H9 (cell line): ENCODE results near the gene ACTN4. TPM values are rescaled to one million over a fixed set of nuclear protein-coding genes. Genes with fewer than 3 reads are reported as not detected.

ENCODE experiments used
- DNase-seq: peaks from one replicate; pipeline ENCODE4 v3.0.0-alpha.2; 2017
- H2AFZ ChIP-seq: one replicate; pipeline ENCODE4 v1.6.1; 2013; ENCODE audit warnings: mild to moderate bottlenecking, low read length, control low read depth, moderate library complexity
- H2AK5ac ChIP-seq: 2 replicates; pipeline ENCODE4 v1.6.1; 2013; ENCODE audit warnings: low read length, control low read depth, mixed read lengths; ENCODE audit not compliant: insufficient read length
- H2BK120ac ChIP-seq: one replicate; pipeline ENCODE4 v1.6.1; 2013; ENCODE audit warnings: low read depth, mild to moderate bottlenecking, low read length, control low read depth, inconsistent platforms; ENCODE audit not compliant: poor library complexity, severe bottlenecking
- H2BK12ac ChIP-seq: 2 replicates; pipeline ENCODE4 v1.6.1; 2013; ENCODE audit warnings: low read length, control low read depth, mixed read lengths, low read depth; ENCODE audit not compliant: insufficient read length
- H2BK15ac ChIP-seq: 2 replicates; pipeline ENCODE4 v1.6.1; 2013; ENCODE audit warnings: low read depth, low read length, control low read depth
- H2BK20ac ChIP-seq: one replicate; pipeline ENCODE4 v1.6.1; 2013; ENCODE audit warnings: low read depth, mild to moderate bottlenecking, low read length, control low read depth, inconsistent platforms; ENCODE audit not compliant: poor library complexity, severe bottlenecking
- H2BK5ac ChIP-seq: 2 replicates; pipeline ENCODE4 v1.6.1; 2013; ENCODE audit warnings: low read length, control low read depth, mixed read lengths; ENCODE audit not compliant: insufficient read length
- H3K14ac ChIP-seq: 2 replicates; pipeline ENCODE4 v1.6.1; 2013; ENCODE audit warnings: low read length, control low read depth; ENCODE audit not compliant: insufficient read depth
- H3K18ac ChIP-seq: 2 replicates; pipeline ENCODE4 v1.6.1; 2013; ENCODE audit warnings: low read depth, mild to moderate bottlenecking, mixed read lengths, low read length, control low read depth; ENCODE audit not compliant: insufficient read length
- H3K23ac ChIP-seq: 2 replicates; pipeline ENCODE4 v1.6.1; 2013; ENCODE audit warnings: low read length, control low read depth, mixed read lengths, low read depth; ENCODE audit not compliant: insufficient read length
- H3K23me2 ChIP-seq: 2 replicates; pipeline ENCODE4 v1.6.1; 2013; ENCODE audit warnings: low read depth, mild to moderate bottlenecking, mixed read lengths, low read length, control low read depth; ENCODE audit not compliant: insufficient read length, poor library complexity, severe bottlenecking
- H3K27ac ChIP-seq: 2 replicates; pipeline ENCODE4 v1.5.1; 2013; ENCODE audit warnings: low read length, control low read depth, mixed read lengths, low read depth; ENCODE audit not compliant: insufficient read length
- H3K27me3 ChIP-seq: 2 replicates; pipeline ENCODE4 v1.6.1; 2013; ENCODE audit warnings: low read length, control low read depth, inconsistent platforms; ENCODE audit not compliant: insufficient read depth
- H3K4ac ChIP-seq: 2 replicates; pipeline ENCODE4 v1.6.1; 2013; ENCODE audit warnings: low read depth, mild to moderate bottlenecking, control low read depth, inconsistent platforms, low read length, moderate library complexity
- H3K4me1 ChIP-seq: 2 replicates; pipeline ENCODE4 v1.6.1; 2013; ENCODE audit warnings: low read length, control low read depth, inconsistent platforms; ENCODE audit not compliant: insufficient read depth
- H3K4me2 ChIP-seq: 2 replicates; pipeline ENCODE4 v1.6.1; 2013; ENCODE audit warnings: low read length, control low read depth, mixed read lengths; ENCODE audit not compliant: insufficient read length, insufficient read depth
- H3K56ac ChIP-seq: 2 replicates; pipeline ENCODE4 v1.6.1; 2013; ENCODE audit warnings: low read depth, mild to moderate bottlenecking, mixed read lengths, low read length, control low read depth; ENCODE audit not compliant: insufficient read length
- H3K79me1 ChIP-seq: 2 replicates; pipeline ENCODE4 v1.6.1; 2013; ENCODE audit warnings: low read depth, mild to moderate bottlenecking, moderate library complexity, low read length, control low read depth, inconsistent platforms; ENCODE audit not compliant: insufficient read depth, poor library complexity, severe bottlenecking
- H3K79me2 ChIP-seq: 2 replicates; pipeline ENCODE4 v1.6.1; 2013; ENCODE audit warnings: low read length, control low read depth, inconsistent platforms; ENCODE audit not compliant: insufficient read depth
- H3K9ac ChIP-seq: 2 replicates; pipeline ENCODE4 v1.6.1; 2013; ENCODE audit warnings: low read length, control low read depth, mixed read lengths; ENCODE audit not compliant: insufficient read length; ENCODE audit errors: extremely low read depth
- H3K9me3 ChIP-seq: one replicate; pipeline ENCODE4 v1.6.1; 2013; ENCODE audit warnings: low read depth, low read length, inconsistent platforms; ENCODE audit not compliant: control insufficient read depth
- H3T11ph ChIP-seq: one replicate; pipeline ENCODE4 v1.6.1; 2013; ENCODE audit warnings: mild to moderate bottlenecking, low read length, control low read depth, inconsistent platforms
- H4K20me1 ChIP-seq: one replicate; pipeline ENCODE4 v1.6.1; 2013; ENCODE audit not compliant: control insufficient read depth, insufficient read length, insufficient read depth
- H4K5ac ChIP-seq: 2 replicates; pipeline ENCODE4 v1.6.1; 2013; ENCODE audit warnings: low read depth, mild to moderate bottlenecking, mixed read lengths, low read length, control low read depth; ENCODE audit not compliant: insufficient read length
- H4K8ac ChIP-seq: replicated peaks from 2 replicates; pipeline ENCODE4 v1.6.1; 2013; ENCODE audit warnings: low read length, control low read depth, mixed read lengths, low read depth; ENCODE audit not compliant: insufficient read length
- H4K91ac ChIP-seq: 2 replicates; pipeline ENCODE4 v1.6.1; 2013; ENCODE audit warnings: low read depth, mild to moderate bottlenecking, moderate library complexity, mixed read lengths, low read length, control low read depth; ENCODE audit not compliant: insufficient read length
- H3K27ac Mint-ChIP-seq, 3 experiments: 2 replicates in 2 of 3; 3 replicates in 1 of 3; pipeline ENCODE4 v1.8.0; 2020 to 2021; ENCODE audit warnings: mixed read lengths in 3 of 3, mild to moderate bottlenecking in 1 of 3, moderate library complexity in 1 of 3
- H3K27me3 Mint-ChIP-seq: 2 replicates; pipeline ENCODE4 v1.8.0; 2021; ENCODE audit warnings: low read depth, mild to moderate bottlenecking, moderate library complexity, mixed read lengths
- H3K36me3 Mint-ChIP-seq, 3 experiments: 2 replicates in 2 of 3; 3 replicates in 1 of 3; pipeline ENCODE4 v1.8.0; 2020 to 2021; ENCODE audit warnings: low read depth in 3 of 3, mixed read lengths in 3 of 3; ENCODE audit not compliant: insufficient read depth in 1 of 3
- H3K4me1 Mint-ChIP-seq, 2 experiments: 2 replicates each; pipeline ENCODE4 v1.8.0; 2020; ENCODE audit warnings: mixed read lengths in 2 of 2
- H3K4me3 Mint-ChIP-seq, 2 experiments: 2 replicates in 1 of 2; 3 replicates in 1 of 2; pipeline ENCODE4 v1.8.0; 2020 to 2021; ENCODE audit warnings: mild to moderate bottlenecking in 2 of 2, mixed read lengths in 2 of 2, moderate library complexity in 1 of 2
- H3K9me3 Mint-ChIP-seq, 2 experiments: 2 replicates in 1 of 2; 3 replicates in 1 of 2; pipeline ENCODE4 v1.8.0; 2020; ENCODE audit warnings: mild to moderate bottlenecking in 2 of 2, mixed read lengths in 2 of 2, moderate library complexity in 1 of 2
- WGBS: extraction: QIAGEN DNeasy Blood & Tissue Kit; methylation state at CpG from one replicate; pipeline ENCODE4 v1.1.7; 2013; ENCODE audit warnings: missing lambda C conversion rate, low lambda C conversion rate, mixed read lengths; ENCODE audit not compliant: insufficient read length; ENCODE audit errors: extremely low coverage; 5-methylcytosine and 5-hydroxymethylcytosine counted together
- total RNA-seq: library from RNA; stranded (reverse); gene quantifications from 2 replicates; pipeline ENCODE4 v1.2.1, GENCODE V29; 2021
- TF ChIP-seq, protein P1 (sequence below): fragments of 200-600 bp; sonication (generic); conservative IDR thresholded peaks from 3 replicates; pipeline ENCODE4 v1.8.0; 2021; ENCODE audit warnings: antibody characterized with exemption, mild to moderate bottlenecking

Gene ACTN4
- total RNA-seq, 1 experiment from 2014 or later = 369 TPM

DNA sequence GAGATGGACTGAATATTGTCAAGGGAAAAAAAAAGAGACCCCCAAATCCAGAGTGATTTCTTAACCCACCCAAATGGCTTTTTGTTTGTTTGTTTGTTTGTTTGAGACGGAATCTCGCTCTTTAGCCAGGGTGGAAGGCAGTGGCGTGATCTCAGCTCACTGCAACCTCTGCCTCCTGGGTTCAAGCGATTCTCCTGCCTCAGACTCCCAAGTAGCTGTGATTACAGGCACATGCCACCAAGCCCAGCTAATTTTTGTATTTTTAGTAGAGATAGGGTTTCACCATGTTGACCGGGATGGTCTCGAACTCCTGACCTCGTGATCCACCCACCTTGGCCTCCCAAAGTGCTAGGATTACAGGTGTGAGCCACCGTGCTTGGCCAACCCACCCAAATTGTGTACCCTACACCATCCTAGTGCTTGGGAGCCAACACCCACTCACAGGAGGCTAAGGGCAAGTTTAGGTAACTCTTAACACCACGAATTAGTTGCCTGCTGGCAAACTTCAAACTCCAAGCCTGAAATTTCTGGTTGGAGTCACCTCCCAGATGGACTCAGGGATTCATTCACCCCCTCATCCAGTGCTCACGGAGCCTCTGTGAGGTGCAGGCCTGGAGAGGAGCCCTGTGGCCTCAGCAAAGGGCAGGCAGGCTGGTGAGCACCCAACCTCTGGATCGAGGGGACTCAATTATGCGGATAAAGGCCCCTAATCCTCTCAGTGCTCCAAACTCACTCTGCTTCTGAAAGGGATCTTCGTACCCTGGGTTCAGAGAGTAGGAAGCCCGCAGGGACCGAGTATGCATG is 37.6 kb downstream of the ACTN4 start:
- peaks cover 0 to 4% of the 10 kb centered on the region in 2 experiments; a peak in 4 of 5 replicates for H3K9me3 Mint-ChIP-seq
- peak overlapping the region; percentile 97 to 100 (median 98) for H3K27ac Mint-ChIP-seq
- Histone ChIP-seq H3K79me1 (peaks cover 3% of the 10 kb centered on the region), H2BK15ac (no peak overlapping the region), H3K23ac (no peak overlapping the region), H3K27ac (peak overlapping the region; percentile 86), H4K20me1 (no peaks in the 10 kb centered on the region), H3K79me2 (peaks cover 17% of the 10 kb centered on the region; the same call in 1 of the 2 replicates), H4K91ac (peak overlapping the region; percentile 89), H3K9me3 (no peaks in the 10 kb centered on the region), H2BK5ac (peak overlapping the region; percentile 60), H2AK5ac (no peak overlapping the region), H2BK120ac (no peak overlapping the region), H3K4me2 (no peak overlapping the region), H3T11ph (no peak overlapping the region), H4K5ac (peak overlapping the region; percentile 5), H3K23me2 (no peaks in the 10 kb centered on the region), H2BK12ac (peak overlapping the region; percentile 98), H3K18ac (peak overlapping the region; percentile 85), H3K4me1 (peaks cover 15% of the 10 kb centered on the region; the same call in 1 of the 2 replicates), H3K9ac (peak overlapping the region; percentile 33), H2BK20ac (no peak overlapping the region), H4K8ac (no peak overlapping the region), H3K14ac (peak overlapping the region; percentile 89), H3K4ac (peak overlapping the region; percentile 72), H2AFZ (no peak overlapping the region), H3K56ac (peak overlapping the region; percentile 21), H3K27me3 (no peaks in the 10 kb centered on the region)
- TF ChIP-seq, protein P1, sequence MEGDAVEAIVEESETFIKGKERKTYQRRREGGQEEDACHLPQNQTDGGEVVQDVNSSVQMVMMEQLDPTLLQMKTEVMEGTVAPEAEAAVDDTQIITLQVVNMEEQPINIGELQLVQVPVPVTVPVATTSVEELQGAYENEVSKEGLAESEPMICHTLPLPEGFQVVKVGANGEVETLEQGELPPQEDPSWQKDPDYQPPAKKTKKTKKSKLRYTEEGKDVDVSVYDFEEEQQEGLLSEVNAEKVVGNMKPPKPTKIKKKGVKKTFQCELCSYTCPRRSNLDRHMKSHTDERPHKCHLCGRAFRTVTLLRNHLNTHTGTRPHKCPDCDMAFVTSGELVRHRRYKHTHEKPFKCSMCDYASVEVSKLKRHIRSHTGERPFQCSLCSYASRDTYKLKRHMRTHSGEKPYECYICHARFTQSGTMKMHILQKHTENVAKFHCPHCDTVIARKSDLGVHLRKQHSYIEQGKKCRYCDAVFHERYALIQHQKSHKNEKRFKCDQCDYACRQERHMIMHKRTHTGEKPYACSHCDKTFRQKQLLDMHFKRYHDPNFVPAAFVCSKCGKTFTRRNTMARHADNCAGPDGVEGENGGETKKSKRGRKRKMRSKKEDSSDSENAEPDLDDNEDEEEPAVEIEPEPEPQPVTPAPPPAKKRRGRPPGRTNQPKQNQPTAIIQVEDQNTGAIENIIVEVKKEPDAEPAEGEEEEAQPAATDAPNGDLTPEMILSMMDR = no peak
- no CpG with 5 or more reads among the region's 15 CpGs for WGBS
- peaks cover 59 to 68% of the 10 kb centered on the region in 2 experiments for H3K4me1 Mint-ChIP-seq
- H3K27me3 Mint-ChIP-seq = no peaks in the 10 kb centered on the region
- H3K4me3 Mint-ChIP-seq = peak overlapping the region in 1 of 2 experiments; percentile 65; a peak in 3 of 5 replicates
- DNase-seq = no peak
- H3K36me3 Mint-ChIP-seq = peaks cover 20 to 37% (median 35%) of the 10 kb centered on the region in 3 experiments; a peak in 6 of 7 replicates
